GM04504 (cell line): ENCODE data around the gene EMSY.

ENCODE experiments used
- DNase-seq: peaks from one replicate; pipeline ENCODE4 v3.0.0-alpha.2; 2012; ENCODE audit warnings: low read depth

Gene EMSY

DNA sequence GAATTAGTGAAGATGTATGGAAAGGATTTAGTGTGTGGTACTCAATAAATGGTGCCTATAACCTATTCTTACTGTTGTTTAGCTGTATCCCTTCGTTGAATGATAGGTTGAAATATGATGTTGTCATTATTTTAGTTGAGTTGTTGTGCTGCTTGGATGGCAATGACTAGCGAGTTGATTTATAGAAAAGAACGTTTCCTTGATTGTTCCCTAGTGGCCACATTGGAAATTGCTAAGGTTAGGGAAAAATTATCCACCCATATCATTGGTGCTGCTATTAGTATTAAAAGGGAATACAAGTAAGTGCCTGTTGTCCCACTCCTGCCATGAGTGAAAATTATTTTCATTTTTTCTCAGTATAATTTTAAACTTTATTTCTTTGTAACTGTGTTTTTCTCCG lies 14.5 kb downstream of the EMSY start:
- DNase-seq: no peak

- no peak for DNase-seq
Observed at GRCh38 chr11:76459846-76460245, 15.0 kb downstream of the EMSY start.

GRCh38 chr11:76462317-76462716 lies 17.5 kb downstream of the EMSY start:
- no peak for DNase-seq

DNA sequence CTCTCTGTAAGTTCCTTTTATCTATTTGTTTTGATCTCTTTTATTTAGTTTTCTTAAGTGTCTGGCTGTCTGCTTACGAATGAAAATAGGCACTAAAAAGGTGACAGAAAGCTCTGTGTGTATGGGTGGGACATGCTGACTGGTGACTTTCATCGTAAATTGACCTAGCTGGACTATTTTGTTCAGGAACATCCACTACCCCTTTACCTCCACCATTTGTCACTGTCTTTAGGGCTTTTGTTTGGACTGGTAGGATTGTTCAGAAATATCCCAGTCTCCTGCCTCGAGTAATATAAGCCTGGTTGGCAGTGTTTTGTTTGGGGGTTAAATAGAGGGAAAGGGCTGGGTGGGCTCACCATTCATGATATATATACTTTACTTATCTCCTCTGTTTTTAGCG lies 20.9 kb downstream of the EMSY start:
- DNase-seq: no peak

DNA sequence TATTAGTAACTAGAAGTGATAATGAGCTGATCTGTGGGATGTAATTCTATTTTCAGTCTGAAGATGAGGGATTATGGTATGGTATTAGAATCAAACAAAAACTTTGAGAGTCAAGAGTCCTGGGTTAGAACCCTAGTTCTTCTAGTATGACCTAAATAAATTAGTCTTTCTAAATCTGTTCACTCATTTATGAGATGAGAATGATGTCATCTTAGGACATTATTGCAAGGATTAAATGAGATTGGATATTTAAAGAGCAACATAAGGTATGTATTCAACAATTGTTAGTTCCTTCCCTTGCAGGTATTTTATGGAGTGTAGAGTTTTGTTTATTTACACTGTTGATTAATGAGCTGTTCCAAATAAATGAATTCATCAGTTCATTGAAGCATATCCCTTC lies 21.8 kb downstream of the EMSY start:
- DNase-seq: no peak

DNA sequence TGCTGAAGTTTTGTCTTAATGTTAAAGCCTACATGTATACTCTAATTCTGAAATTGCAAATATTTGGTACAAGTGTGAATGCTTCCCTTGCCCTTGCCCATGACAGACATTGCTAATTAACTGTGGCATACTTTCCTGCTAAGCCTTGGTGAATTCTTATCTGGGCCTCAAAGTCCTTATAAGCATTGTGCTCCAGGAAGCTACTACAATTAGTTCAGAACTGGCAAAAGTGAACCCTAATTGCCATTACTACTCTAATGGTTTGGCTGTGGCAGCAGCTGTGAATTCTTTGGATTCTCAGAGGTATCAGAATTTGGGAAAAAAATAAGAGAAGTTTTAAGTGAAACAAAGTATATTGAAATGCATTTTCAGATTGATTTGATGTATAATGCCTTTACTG lies 24.3 kb downstream of the EMSY start:
- DNase-seq: no peak

- no peak for DNase-seq
Observed at GRCh38 chr11:76471382-76471781, 26.6 kb downstream of the EMSY start.

DNA sequence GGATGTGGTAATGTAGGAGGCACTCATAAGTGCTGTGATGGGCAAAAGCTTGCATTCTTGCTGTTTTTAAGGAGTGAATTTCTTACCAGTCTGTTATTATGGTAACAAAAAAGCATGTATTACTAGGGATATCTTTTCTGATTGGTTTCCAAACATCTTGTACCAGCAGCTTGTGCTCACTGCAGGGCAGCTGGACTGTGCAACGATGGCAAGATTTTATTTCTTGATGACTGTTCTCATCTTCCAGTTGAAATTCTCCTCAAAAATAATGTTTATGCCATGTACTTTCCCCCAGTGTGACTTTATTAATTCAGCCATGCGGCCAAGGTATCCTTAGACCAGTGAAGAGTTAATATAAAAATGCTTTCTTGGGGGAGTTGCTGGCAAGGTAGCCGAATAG lies 35.4 kb downstream of the EMSY start:
- no peak for DNase-seq

GRCh38 chr11:76491644-76492043 lies 46.8 kb downstream of the EMSY start:
- no peak for DNase-seq

GRCh38 chr11:76493040-76493439 lies 48.2 kb downstream of the EMSY start:
- DNase-seq: no peak

DNA sequence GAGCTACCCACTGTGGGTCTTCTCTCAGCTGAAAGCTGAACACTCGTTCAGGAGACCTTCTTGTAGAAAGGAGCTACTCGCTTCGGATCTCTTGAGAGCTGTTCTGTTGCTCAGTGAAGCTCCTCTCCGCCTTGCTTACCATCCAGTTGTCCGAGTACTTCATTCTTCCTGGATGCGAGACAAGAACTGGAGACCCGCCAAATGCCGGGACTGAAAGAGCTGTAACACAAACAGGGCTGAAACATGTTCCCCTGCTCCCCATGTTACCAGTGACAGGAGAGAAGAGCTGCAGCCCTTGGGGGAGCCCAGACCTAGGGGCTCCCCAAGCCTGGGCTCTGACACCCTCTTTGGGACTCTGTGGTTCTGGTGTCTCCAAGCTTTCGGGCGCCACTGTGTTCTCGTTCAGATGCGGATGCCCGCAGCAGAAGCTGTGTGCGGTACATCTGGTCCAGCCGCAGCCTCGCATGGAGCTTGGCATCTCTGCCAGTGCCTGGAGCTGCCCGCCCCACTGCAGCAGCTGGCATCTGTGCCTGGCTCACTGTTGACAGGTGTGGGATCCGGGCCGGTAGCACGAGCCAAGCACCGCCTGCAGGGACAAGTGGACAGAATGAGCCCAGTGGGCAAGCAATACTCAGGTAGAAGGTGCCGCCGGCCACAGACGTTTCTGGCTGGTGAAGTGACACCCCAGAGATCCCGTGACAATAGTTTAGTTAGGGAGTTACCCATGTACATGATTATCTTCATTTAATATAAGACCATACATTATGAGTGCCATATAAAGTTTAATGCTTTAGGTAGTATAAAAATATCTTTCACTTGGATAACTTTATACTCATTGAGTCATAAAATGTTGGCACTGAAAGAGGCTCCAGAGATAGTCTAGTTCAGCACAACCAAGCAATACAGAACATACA lies 49.1 kb downstream of the EMSY start:
- no peak for DNase-seq

DNA sequence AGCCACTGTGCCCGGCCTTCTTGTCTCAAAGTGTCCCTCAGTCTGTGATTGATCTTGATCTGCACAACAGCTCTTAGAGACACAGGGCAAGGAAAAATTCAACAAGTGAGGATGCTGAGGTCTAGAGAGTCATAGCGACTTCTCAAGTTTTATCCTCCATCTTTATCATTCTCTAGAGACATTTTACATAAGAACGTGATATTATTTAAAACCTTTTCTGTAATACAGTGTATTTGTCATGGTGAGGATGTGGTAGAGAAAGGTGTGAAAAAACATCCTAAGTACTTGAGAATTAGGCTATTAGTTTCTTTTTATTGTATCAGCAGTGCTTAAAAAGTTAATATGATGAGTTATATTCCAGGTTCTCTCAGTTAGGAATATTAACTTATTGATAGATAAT lies 50.2 kb downstream of the EMSY start:
- DNase-seq: no peak

DNA sequence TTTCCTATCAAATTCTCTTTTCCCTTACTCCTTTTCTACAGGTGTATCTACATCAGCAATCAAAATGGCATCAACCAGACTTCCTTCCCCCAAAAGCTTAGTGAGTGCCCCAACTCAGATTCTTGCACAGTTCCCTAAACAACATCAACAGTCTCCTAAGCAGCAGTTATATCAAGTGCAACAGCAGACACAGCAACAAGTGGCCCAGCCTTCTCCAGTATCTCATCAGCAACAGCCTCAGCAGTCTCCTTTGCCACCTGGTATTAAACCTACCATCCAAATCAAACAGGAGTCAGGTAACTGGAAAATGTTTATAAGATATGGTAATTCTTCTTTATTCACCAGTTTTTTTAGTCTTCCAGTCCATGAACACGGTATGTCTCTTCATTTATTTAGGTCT lies 51.4 kb downstream of the EMSY start:
- no peak for DNase-seq

- no peak for DNase-seq
Observed at GRCh38 chr11:76501526-76502202, 56.8 kb downstream of the EMSY start.

DNA sequence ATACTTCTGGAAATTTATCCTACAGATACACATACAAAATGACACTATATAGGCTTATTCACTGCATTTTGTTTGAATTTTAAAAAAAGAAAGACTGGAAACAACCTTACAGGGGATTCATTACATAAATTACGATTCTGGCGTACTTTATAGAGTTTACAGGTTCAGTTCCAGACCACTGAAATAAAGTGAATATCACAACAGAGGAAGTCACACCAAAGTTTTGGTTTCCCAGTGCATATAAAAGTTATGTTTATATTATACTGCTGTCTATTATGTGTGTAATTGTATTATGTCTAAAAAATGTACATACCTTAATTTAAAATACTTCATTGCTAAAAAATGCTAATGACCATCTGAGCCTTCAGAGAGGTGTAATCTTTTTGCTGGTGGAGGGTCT lies 62.0 kb downstream of the EMSY start:
- no peak for DNase-seq

DNA sequence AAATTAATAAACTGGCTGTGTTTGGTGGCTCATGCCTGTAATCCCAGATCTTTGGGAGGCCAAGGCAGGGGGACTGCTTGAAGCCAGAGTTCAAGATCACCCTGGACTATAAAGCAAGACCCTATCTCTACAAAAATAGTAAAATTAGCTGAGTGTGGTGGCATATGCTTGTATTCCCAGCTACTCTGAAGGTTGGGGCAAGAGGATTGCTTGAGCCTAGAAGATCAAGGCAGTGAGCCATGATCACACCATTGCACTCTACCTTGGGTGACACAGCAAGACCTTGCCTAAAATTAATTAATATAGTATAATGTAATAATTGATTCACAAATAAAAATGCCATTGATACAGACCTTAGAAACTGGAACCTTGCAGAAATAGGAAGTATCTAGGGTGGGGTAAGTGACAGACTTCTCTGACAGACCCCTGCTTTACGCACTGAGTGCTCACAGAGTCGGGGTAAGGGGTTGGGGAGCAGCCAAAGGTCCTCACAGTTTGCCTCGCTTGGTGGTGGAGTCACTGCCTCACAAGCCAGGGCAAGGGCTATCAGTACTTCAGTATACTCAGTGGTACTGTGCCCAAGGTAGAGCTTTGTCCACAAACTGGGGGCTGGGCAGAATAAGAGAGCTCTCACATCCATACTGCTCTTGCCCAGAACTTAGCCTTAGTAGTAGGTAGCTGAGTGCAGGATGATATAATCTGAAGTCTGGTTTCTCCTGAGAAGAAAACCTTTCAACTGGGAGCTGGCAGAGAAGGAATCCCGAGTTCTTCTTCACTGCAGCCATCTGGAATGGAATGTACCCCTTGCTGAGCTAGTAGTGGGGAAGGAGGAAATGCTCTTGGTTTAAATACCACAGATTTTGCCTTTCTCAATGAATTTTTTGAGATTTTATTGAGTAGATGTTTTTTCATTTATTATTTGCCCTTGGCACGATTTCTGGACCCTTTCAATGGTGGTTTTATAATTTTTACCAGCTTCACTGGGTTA lies 65.5 kb downstream of the EMSY start:
- peak; percentile 11 for DNase-seq

DNA sequence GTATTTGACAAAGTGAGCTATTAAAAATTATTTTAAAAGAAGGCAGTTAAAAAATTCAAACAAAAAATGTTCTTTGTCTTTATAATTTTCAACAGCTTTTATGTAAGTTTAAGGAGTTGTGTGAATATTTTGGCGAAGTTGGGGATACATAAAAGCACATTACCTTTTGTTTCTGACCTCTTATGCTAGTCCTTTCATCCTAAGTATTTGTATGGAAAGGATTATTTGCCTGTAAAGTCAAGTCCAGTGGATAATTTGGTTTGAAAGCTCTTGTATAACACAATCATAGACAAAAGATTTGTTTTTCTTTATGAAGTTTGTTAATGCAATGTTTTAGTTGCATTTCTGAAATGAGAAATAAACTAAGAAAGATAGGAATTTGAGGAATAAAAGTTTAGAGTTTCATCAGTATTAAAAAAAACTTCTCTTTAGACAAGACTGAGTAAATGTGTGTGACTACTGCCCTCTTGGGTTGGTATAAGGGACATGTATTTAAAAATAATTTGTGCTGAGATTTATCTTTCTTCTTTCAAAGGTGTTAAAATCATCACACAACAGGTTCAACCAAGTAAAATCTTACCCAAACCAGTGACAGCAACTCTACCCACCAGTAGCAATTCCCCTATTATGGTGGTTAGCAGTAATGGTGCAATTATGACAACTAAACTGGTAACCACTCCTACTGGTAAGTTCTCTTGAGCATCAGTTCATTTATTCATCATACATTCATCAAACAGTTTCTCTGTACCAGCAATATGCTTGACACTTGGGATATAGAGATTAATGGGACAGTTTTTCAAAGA lies 68.2 kb downstream of the EMSY start:
- DNase-seq: peak; percentile 5

DNA sequence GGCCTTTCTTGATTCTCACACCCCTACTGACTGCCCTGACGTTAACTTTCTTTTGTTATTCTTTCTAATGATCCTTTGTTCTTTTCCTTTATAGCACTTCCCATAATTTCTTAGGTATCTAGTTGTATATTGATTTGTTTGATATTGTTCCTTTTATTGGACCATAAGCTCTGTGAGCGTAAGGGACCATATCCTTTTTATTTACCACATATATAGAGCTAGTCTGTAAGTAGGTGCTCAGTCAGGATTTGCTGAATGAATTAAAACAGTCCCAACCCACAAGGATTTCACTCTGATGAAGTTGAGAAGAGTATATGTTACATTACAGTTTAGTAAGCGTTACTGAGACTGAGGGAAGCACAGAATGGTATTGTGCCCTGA lies 68.8 kb downstream of the EMSY start:
- DNase-seq: no peak

DNA sequence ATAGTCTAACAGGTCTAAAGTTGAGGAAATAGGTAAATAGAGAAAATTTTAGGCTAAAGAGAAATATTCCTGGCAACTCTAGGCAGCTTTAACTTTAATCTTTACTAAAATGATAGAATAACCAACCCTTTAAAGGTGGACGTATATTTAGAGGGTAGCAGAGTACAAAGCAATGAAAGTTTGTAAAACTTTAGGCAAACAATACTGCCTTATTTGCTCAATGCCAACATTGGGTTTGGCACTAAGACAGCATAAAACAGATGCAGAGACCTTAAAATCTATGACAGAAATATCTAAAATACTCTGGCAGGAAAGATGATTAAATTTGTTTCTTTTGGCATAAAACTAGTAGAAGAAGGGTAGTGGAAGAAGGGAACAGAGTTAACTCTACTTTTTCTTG lies 70.7 kb downstream of the EMSY start:
- no peak for DNase-seq

DNA sequence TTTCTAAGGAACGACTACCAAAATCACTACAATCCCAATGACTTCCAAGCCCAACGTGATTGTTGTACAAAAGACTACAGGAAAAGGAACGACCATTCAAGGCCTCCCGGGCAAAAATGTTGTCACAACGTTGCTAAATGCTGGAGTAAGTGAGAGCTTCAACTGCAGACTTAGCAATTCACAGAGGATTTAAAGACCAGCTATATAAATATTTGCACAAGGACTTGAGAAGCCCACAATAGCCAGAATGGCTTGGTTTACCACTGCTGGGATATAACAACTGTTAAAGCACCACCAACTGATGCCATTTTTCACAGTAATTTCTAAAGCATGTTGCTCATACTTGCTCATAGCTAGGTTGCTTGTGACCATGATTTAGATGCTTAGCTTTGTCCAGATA lies 78.3 kb downstream of the EMSY start:
- no peak for DNase-seq

DNA sequence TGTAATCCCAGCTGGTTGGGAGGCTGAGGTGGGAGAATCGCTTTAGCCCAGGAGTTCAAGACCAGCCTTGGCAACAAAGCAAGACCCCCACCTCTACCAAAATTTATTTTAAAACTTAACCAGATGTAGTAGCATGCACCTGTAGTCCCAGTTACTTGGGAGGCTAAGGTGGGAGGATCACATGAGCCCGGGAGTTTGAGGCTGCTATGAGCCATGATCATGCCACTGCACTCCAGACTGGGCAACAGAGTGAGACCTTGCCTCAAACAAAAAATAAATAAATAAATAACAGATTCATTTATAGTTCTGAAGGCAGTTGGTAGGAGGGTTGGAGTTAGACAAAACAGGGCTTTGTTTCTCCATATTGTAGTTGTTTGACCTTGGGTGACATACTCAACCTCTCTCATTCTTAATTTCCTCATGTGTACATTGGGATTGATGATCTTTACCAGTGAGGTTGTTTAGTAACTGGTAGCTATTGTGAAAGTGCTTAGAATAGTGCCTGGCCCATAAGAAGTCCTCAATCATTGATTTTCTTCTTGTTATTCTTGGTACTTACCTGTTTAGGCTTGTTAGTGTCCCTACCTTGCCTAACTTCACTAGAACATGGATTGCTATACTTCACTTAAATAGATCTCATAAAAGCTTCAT lies 79.1 kb downstream of the EMSY start:
- no peak for DNase-seq
